Measurements from ENCODE around the gene IPO11. TPM values are rescaled to one million over a fixed set of nuclear protein-coding genes. Genes with fewer than 3 reads are reported as not detected.

The IPO11 gene
- 96.0 TPM for total RNA-seq (ENCODE audit: unreplicated experiment)
- long read RNA-seq, transcript IPO11-203 (4 exons, 1,725 nt): major isoform, 79 of 88 reads
- long read RNA-seq, partial matches to known transcripts: 3 of 88 reads
- long read RNA-seq, other reads (novel, unspliced or antisense): 6 of 88 reads

GRCh38 chr5:62412549-62413329 lies at the start of gene IPO11:
IPO11 (plus strand) TSS chr5:62412763; CDS start chr5:62437280, 24,517 bp downstream.
- H3K4me1 Mint-ChIP-seq (ENCODE audit: unreplicated experiment): peaks cover 9% of the 10 kb centered on the region
- H3K36me3 Mint-ChIP-seq (ENCODE audit: low read depth, unreplicated experiment): no peaks in the 10 kb centered on the region
- no peaks in the 10 kb centered on the region for H3K9me3 Mint-ChIP-seq (ENCODE audit: unreplicated experiment)
- peak within 1 kb of the TSS; percentile 92 for H3K4me3 Mint-ChIP-seq (ENCODE audit: unreplicated experiment)
- peaks cover 3% of the 10 kb centered on the region for H3K27me3 Mint-ChIP-seq (ENCODE audit: unreplicated experiment)
- no peak for TF ChIP-seq CTCF (IDR thresholded peaks at IDR 0.05; ENCODE audit: unreplicated experiment)
- peak within 1 kb of the TSS; percentile 96 for H3K27ac Mint-ChIP-seq (ENCODE audit: unreplicated experiment)
- DNase-seq (ENCODE audit: low spot score): peak; percentile 96

- H3K9me3 Mint-ChIP-seq (ENCODE audit: unreplicated experiment): no peaks in the 10 kb centered on the region
- peaks cover 3% of the 10 kb centered on the region for H3K4me1 Mint-ChIP-seq (ENCODE audit: unreplicated experiment)
- no peak overlapping the region for H3K27ac Mint-ChIP-seq (ENCODE audit: unreplicated experiment)
- no peak for TF ChIP-seq CTCF (IDR thresholded peaks at IDR 0.05; ENCODE audit: unreplicated experiment)
- H3K27me3 Mint-ChIP-seq (ENCODE audit: unreplicated experiment): no peaks in the 10 kb centered on the region
- no peak for DNase-seq (ENCODE audit: low spot score)
- peaks cover 22% of the 10 kb centered on the region for H3K36me3 Mint-ChIP-seq (ENCODE audit: low read depth, unreplicated experiment)
- H3K4me3 Mint-ChIP-seq (ENCODE audit: unreplicated experiment): no peak overlapping the region
Observed at GRCh38 chr5:62369039-62369438, 43.5 kb upstream of the IPO11 start.

GRCh38 chr5:62371409-62371808 lies 41.2 kb upstream of the IPO11 start:
- TF ChIP-seq CTCF (IDR thresholded peaks at IDR 0.05; ENCODE audit: unreplicated experiment): no peak
- Mint-ChIP-seq H3K27me3 (ENCODE audit: unreplicated experiment) (no peaks in the 10 kb centered on the region), H3K4me1 (ENCODE audit: unreplicated experiment) (peaks cover 3% of the 10 kb centered on the region), H3K36me3 (ENCODE audit: low read depth, unreplicated experiment) (peaks cover 21% of the 10 kb centered on the region), H3K27ac (ENCODE audit: unreplicated experiment) (no peak overlapping the region), H3K4me3 (ENCODE audit: unreplicated experiment) (no peak overlapping the region), H3K9me3 (ENCODE audit: unreplicated experiment) (no peaks in the 10 kb centered on the region)
- DNase-seq (ENCODE audit: low spot score): no peak

- TF ChIP-seq CTCF (IDR thresholded peaks at IDR 0.05; ENCODE audit: unreplicated experiment): no peak
- Mint-ChIP-seq H3K36me3 (ENCODE audit: low read depth, unreplicated experiment) (peaks cover 16% of the 10 kb centered on the region), H3K27ac (ENCODE audit: unreplicated experiment) (no peak overlapping the region), H3K4me3 (ENCODE audit: unreplicated experiment) (no peak overlapping the region), H3K27me3 (ENCODE audit: unreplicated experiment) (no peaks in the 10 kb centered on the region), H3K9me3 (ENCODE audit: unreplicated experiment) (no peaks in the 10 kb centered on the region), H3K4me1 (ENCODE audit: unreplicated experiment) (no peaks in the 10 kb centered on the region)
- DNase-seq (ENCODE audit: low spot score): no peak
Observed at GRCh38 chr5:62372600-62372999, 40.0 kb upstream of the IPO11 start.

GRCh38 chr5:62373382-62373781 lies 39.2 kb upstream of the IPO11 start:
- no peak overlapping the region for H3K4me3 Mint-ChIP-seq (ENCODE audit: unreplicated experiment)
- no peaks in the 10 kb centered on the region for H3K27me3 Mint-ChIP-seq (ENCODE audit: unreplicated experiment)
- TF ChIP-seq CTCF (IDR thresholded peaks at IDR 0.05; ENCODE audit: unreplicated experiment): no peak
- no peaks in the 10 kb centered on the region for H3K9me3 Mint-ChIP-seq (ENCODE audit: unreplicated experiment)
- peaks cover 16% of the 10 kb centered on the region for H3K36me3 Mint-ChIP-seq (ENCODE audit: low read depth, unreplicated experiment)
- DNase-seq (ENCODE audit: low spot score): no peak
- no peak overlapping the region for H3K27ac Mint-ChIP-seq (ENCODE audit: unreplicated experiment)
- no peaks in the 10 kb centered on the region for H3K4me1 Mint-ChIP-seq (ENCODE audit: unreplicated experiment)

Data from endothelial cell (in vitro differentiated cells).